C4-2B (cell line): ENCODE measurements around the gene MYF6.

Experiments
- ZFX ChIP-seq: fragments of 450-650 bp; IDR thresholded peaks from 2 replicates; pipeline ENCODE4 v1.6.1; 2017
- TF ChIP-seq, protein P1 (sequence below): fragments of 450-650 bp; conservative IDR thresholded peaks from 2 replicates; pipeline ENCODE4 v1.5.1; 2017; ENCODE audit warnings: mild to moderate bottlenecking

- TF ChIP-seq, protein P1, sequence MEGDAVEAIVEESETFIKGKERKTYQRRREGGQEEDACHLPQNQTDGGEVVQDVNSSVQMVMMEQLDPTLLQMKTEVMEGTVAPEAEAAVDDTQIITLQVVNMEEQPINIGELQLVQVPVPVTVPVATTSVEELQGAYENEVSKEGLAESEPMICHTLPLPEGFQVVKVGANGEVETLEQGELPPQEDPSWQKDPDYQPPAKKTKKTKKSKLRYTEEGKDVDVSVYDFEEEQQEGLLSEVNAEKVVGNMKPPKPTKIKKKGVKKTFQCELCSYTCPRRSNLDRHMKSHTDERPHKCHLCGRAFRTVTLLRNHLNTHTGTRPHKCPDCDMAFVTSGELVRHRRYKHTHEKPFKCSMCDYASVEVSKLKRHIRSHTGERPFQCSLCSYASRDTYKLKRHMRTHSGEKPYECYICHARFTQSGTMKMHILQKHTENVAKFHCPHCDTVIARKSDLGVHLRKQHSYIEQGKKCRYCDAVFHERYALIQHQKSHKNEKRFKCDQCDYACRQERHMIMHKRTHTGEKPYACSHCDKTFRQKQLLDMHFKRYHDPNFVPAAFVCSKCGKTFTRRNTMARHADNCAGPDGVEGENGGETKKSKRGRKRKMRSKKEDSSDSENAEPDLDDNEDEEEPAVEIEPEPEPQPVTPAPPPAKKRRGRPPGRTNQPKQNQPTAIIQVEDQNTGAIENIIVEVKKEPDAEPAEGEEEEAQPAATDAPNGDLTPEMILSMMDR: no peak
- TF ChIP-seq ZFX: no peak
Observed at GRCh38 chr12:80708259-80708974, 983 bp downstream of the MYF6 start.
